ENCODE results near the gene XDH.

DNA sequence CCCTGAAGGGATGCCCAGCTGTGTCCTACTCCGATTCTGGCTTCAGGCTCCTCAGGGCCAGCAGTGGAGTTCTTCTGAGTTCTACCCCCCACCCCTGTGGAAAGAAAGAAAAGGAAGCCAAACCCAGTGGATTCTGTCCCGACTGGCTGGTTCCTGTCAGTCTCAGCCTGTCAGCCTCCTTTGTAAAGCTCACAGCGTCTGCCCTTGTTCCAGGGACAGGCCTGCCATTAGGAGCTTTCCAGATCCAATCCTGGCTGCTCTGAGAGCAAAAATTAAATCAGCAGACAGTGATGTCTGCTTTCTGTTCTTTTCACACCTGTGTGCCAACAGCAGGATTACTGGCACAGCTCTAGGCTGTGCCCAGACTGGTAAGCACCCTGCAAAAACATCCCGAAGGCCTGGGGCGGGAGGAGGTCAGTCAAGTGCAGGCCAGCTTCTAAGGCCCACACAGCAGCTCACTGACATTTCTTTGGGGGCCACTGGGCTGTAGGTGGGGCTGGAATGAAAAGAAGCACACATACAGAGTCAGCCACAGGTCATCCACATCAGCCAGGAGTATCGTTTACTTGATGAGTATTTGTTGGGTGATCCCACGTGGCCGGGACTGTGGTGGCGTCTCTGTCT, 111.5 kb downstream of the XDH start:
- TF ChIP-seq, protein P1, sequence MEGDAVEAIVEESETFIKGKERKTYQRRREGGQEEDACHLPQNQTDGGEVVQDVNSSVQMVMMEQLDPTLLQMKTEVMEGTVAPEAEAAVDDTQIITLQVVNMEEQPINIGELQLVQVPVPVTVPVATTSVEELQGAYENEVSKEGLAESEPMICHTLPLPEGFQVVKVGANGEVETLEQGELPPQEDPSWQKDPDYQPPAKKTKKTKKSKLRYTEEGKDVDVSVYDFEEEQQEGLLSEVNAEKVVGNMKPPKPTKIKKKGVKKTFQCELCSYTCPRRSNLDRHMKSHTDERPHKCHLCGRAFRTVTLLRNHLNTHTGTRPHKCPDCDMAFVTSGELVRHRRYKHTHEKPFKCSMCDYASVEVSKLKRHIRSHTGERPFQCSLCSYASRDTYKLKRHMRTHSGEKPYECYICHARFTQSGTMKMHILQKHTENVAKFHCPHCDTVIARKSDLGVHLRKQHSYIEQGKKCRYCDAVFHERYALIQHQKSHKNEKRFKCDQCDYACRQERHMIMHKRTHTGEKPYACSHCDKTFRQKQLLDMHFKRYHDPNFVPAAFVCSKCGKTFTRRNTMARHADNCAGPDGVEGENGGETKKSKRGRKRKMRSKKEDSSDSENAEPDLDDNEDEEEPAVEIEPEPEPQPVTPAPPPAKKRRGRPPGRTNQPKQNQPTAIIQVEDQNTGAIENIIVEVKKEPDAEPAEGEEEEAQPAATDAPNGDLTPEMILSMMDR (IDR thresholded peaks at IDR 0.05), result no peak
- TF ChIP-seq POLR2AphosphoS5 (IDR thresholded peaks at IDR 0.05) (no peak), POLR2A (IDR thresholded peaks at IDR 0.05) (no peak)

Measured in suprapubic skin (tissue), 4 donors.